ENCODE results near the gene MTAP.
A peak's percentile ranks its signal among the peaks of the same experiment; 100 is the strongest.

The MTAP gene

GRCh38 chr9:21811914-21812313 is 9.5 kb downstream of the MTAP start:
- no peak for TF ChIP-seq CTCF (IDR thresholded peaks at IDR 0.05; ENCODE audit: insufficient read depth, low read depth, low read length, missing control alignments)
- no peak overlapping the region for H3K4me3 ChIP-seq (ENCODE audit: low read depth, low read length)
- DNase-seq (ENCODE audit: low read depth) = no peak

- no peak overlapping the region for H3K4me3 ChIP-seq (ENCODE audit: low read depth, low read length)
- TF ChIP-seq CTCF (IDR thresholded peaks at IDR 0.05; ENCODE audit: insufficient read depth, low read depth, low read length, missing control alignments) = no peak
- no peak for DNase-seq (ENCODE audit: low read depth)
Measured at GRCh38 chr9:21812415-21812814, 10.0 kb downstream of the MTAP start.

- TF ChIP-seq CTCF (IDR thresholded peaks at IDR 0.05; ENCODE audit: insufficient read depth, low read depth, low read length, missing control alignments) = peak; percentile 87
- H3K4me3 ChIP-seq (ENCODE audit: low read depth, low read length) = no peak overlapping the region
- DNase-seq (ENCODE audit: low read depth) = peak; percentile 72
Measured at GRCh38 chr9:21812946-21813568, 10.6 kb downstream of the MTAP start.

GRCh38 chr9:21813575-21814473 is 11.4 kb downstream of the MTAP start:
- TF ChIP-seq CTCF (IDR thresholded peaks at IDR 0.05; ENCODE audit: insufficient read depth, low read depth, low read length, missing control alignments) = peak; percentile 63
- DNase-seq (ENCODE audit: low read depth) = peak; percentile 86
- H3K4me3 ChIP-seq (ENCODE audit: low read depth, low read length) = no peak overlapping the region

- no peak for TF ChIP-seq CTCF (IDR thresholded peaks at IDR 0.05; ENCODE audit: insufficient read depth, low read depth, low read length, missing control alignments)
- no peak for DNase-seq (ENCODE audit: low read depth)
- no peak overlapping the region for H3K4me3 ChIP-seq (ENCODE audit: low read depth, low read length)
Measured at GRCh38 chr9:21815643-21816042, 13.2 kb downstream of the MTAP start.

- no peak for DNase-seq (ENCODE audit: low read depth)
- H3K4me3 ChIP-seq (ENCODE audit: low read depth, low read length) = no peak overlapping the region
- no peak for TF ChIP-seq CTCF (IDR thresholded peaks at IDR 0.05; ENCODE audit: insufficient read depth, low read depth, low read length, missing control alignments)
Measured at GRCh38 chr9:21817176-21817575, 14.7 kb downstream of the MTAP start.
